LNCaP clone FGC (cell line): ENCODE results near the gene SIPA1L3.

Experiments
- DNase-seq: peaks from one replicate; pipeline ENCODE4 v3.0.0-alpha.2; 2011; ENCODE audit warnings: low read depth
- H3K4me3 ChIP-seq: 2 replicates; pipeline ENCODE4 v1.5.1; 2011; ENCODE audit warnings: mild to moderate bottlenecking, low read depth, low read length, control low read depth
- CTCF ChIP-seq: IDR thresholded peaks from 2 replicates; pipeline ENCODE4 v1.5.1; 2012; ENCODE audit warnings: mild to moderate bottlenecking; ENCODE audit not compliant: control insufficient read depth, insufficient read depth; ENCODE audit errors: extremely low read depth

The SIPA1L3 gene

GRCh38 chr19:38206928-38207327 is 299.9 kb downstream of the SIPA1L3 start:
- H3K4me3 ChIP-seq: no peak overlapping the region
- no peak for DNase-seq
- TF ChIP-seq CTCF: no peak

DNA sequence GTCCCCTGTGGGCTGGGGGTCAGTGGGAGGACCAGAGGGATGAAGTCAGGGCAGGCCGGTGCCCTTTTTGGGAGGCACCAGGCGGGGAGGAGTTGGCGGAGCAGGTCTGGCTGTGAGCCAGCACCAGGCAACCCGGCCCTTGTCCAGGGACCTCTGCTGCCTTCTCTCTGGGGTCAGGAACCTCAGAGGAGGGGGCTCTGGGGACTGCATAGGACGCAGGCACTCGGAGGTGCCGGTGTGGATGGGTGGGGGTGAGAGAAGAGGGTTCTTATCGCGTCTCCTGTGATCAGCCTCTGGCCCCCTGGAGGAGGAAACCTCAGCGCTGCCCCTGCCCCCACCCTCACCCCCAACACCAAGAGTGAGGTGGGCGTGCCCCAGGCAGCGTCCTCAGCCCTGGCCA is 300.5 kb downstream of the SIPA1L3 start:
- DNase-seq: no peak
- TF ChIP-seq CTCF: no peak
- no peak overlapping the region for H3K4me3 ChIP-seq

DNA sequence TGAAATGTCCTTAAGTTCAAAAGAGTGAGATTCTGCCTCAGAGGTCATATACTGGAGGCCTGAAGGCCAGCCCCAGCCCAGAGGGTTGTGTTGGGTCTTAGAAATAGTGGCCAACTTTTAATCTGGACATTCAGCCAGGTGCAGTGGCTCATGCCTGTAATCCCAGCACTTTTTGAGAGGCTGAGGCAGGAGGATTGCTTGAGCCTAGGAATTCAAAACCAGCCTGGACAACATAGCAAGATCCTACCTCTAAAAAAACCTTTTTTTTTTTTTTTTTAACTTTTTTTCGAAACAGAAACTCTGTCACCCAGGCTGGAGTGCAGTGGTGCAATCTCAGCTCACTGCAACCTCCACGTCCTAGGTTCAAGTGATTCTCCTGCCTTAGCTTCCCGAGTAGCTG is 301.6 kb downstream of the SIPA1L3 start:
- H3K4me3 ChIP-seq: no peak overlapping the region
- no peak for TF ChIP-seq CTCF
- no peak for DNase-seq

- no peak for DNase-seq
- no peak for TF ChIP-seq CTCF
- no peak overlapping the region for H3K4me3 ChIP-seq
Observed at GRCh38 chr19:38209152-38209551, 302.1 kb downstream of the SIPA1L3 start.

DNA sequence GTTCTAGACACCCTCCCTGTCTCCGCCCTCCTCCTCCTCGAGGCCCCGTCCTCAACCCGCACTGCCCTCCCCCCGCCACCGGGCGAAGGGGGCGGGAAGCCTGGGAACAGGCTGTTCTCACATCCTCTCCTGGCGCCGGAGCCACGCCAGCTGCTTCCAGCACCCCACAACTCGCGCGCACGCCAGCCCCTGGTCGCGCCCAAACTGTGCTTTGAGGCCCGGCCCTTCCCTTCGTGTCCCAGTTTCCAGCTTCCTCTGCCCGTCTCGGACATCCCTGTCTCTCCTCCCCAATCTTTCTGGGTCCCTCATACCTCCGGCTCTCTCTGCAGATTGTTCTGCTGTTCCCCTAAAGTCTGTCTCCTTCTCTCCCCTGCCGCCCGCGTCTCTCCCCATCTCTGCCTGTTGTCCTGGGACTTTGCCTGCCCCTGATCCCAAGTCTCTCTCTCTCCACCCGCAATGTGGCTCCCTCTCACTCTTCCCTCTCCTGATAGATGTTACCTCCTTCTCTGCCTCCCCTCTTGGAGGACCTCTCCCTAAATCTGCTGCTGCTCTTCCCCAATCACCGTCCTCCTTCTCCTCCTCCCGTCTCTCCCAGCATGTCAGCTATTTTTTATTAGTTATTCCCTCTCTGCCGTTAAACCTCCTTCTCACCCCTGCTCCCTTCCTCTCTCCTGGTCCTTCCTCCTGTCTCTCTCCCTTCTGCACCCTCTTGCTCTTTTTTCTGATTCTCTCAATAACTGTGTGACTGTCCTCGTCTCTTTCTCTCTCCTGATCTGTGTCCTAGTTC is 302.9 kb downstream of the SIPA1L3 start:
- no peak for DNase-seq
- H3K4me3 ChIP-seq: no peak overlapping the region
- TF ChIP-seq CTCF: no peak

DNA sequence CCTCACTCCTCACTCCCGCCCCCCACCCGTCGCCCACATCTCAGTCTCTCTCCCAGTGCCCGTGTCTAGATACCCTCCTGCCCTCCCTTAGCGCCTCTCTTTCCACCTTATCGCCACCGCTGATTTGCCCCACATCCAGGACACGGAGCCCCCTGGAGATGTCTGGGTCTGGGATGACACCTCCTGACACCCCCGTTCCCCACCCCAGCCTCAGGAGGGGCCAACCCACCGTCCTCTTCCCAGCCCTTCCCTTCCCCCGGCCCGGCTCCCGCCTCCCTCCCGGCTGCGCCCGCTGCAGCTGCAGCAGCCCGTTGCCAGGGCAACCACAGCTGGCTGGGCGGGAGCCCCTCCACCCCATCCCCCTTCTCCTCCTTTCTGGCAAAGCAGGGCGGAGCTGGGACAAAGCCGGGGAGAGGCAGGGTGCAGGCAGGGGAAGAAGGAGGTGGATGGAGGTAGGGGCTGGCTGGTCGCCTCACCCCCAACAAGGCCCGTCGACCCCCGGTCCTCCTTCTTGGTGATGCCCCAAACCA is 303.5 kb downstream of the SIPA1L3 start:
- no peak for TF ChIP-seq CTCF
- no peak for DNase-seq
- no peak overlapping the region for H3K4me3 ChIP-seq

- no peak for DNase-seq
- no peak overlapping the region for H3K4me3 ChIP-seq
- TF ChIP-seq CTCF: no peak
Observed at GRCh38 chr19:38211151-38211591, 304.2 kb downstream of the SIPA1L3 start.
